RWPE2 (cell line): Measurements from ENCODE around the gene LMNTD1.

Experiments used
- ATAC-seq: fragments of 200-7000 bp; cut with Tn5 transposase; 3 replicates; pipeline ENCODE4 v1.9.1; 2021; ENCODE audit warnings: low read depth
- DNase-seq: peaks from one replicate; pipeline ENCODE4 v3.0.0-alpha.2; 2020; ENCODE audit warnings: low spot score
- H3K27ac ChIP-seq: fragments of 450-650 bp; 2 replicates; pipeline ENCODE4 v1.5.1; 2017; ENCODE audit warnings: mild to moderate bottlenecking; ENCODE audit not compliant: poor library complexity, severe bottlenecking
- H3K27me3 ChIP-seq: fragments of 250-450 bp; sonication (Bioruptor Pico); 2 replicates; pipeline ENCODE4 v1.5.1; 2021; ENCODE audit warnings: mild to moderate bottlenecking, moderate library complexity; ENCODE audit not compliant: insufficient read depth, poor library complexity, severe bottlenecking
- H3K36me3 ChIP-seq: fragments of 250-450 bp; sonication (Bioruptor Pico); 2 replicates; pipeline ENCODE4 v1.5.1; 2020; ENCODE audit warnings: low read depth, mild to moderate bottlenecking, moderate library complexity
- H3K4me1 ChIP-seq: fragments of 250-450 bp; sonication (Bioruptor Pico); 2 replicates; pipeline ENCODE4 v1.5.1; 2021; ENCODE audit warnings: mild to moderate bottlenecking, moderate library complexity; ENCODE audit not compliant: insufficient read depth, poor library complexity, severe bottlenecking
- H3K4me3 ChIP-seq: fragments of 250-450 bp; sonication (Bioruptor Pico); 2 replicates; pipeline ENCODE4 v1.5.1; 2021; ENCODE audit warnings: mild to moderate bottlenecking, moderate library complexity; ENCODE audit not compliant: severe bottlenecking
- H3K9me3 ChIP-seq: fragments of 250-450 bp; sonication (Bioruptor Pico); 2 replicates; pipeline ENCODE4 v1.5.1; 2021; ENCODE audit warnings: mild to moderate bottlenecking, moderate library complexity; ENCODE audit not compliant: severe bottlenecking
- TF ChIP-seq, protein P1 (sequence below): fragments of 450-650 bp; IDR thresholded peaks from one replicate; pipeline ENCODE4 v1.5.1; 2017; ENCODE audit warnings: mild to moderate bottlenecking, moderate library complexity; ENCODE audit not compliant: poor library complexity, severe bottlenecking

The LMNTD1 gene

DNA sequence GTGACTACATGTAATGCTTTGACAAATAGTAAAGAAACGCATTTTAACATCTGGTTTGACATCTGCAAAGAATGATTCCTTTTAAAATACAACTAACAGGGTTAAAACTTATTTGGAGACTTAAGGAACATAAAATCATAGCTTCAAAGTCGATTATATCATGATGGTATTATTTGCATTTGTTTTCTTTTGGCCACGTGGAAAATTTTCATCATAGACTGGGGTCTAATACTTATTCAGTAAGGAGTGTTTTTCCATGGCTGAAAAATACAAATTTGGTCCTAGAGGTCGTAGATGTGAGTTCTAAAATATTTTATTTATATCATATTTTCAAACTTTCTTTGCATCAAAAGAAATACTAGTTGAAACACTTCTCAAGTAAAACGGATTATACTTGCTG is 31.5 kb upstream of the LMNTD1 start:
- H3K27me3 ChIP-seq, result no peaks in the 10 kb centered on the region
- H3K4me3 ChIP-seq, result no peak overlapping the region
- TF ChIP-seq, protein P1, sequence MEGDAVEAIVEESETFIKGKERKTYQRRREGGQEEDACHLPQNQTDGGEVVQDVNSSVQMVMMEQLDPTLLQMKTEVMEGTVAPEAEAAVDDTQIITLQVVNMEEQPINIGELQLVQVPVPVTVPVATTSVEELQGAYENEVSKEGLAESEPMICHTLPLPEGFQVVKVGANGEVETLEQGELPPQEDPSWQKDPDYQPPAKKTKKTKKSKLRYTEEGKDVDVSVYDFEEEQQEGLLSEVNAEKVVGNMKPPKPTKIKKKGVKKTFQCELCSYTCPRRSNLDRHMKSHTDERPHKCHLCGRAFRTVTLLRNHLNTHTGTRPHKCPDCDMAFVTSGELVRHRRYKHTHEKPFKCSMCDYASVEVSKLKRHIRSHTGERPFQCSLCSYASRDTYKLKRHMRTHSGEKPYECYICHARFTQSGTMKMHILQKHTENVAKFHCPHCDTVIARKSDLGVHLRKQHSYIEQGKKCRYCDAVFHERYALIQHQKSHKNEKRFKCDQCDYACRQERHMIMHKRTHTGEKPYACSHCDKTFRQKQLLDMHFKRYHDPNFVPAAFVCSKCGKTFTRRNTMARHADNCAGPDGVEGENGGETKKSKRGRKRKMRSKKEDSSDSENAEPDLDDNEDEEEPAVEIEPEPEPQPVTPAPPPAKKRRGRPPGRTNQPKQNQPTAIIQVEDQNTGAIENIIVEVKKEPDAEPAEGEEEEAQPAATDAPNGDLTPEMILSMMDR, result no peak
- H3K9me3 ChIP-seq, result no peaks in the 10 kb centered on the region
- peaks cover 14% of the 10 kb centered on the region for H3K4me1 ChIP-seq
- H3K36me3 ChIP-seq, result no peaks in the 10 kb centered on the region
- ATAC-seq (no peak), DNase-seq (no peak)
- H3K27ac ChIP-seq, result peak overlapping the region; percentile 81

DNA sequence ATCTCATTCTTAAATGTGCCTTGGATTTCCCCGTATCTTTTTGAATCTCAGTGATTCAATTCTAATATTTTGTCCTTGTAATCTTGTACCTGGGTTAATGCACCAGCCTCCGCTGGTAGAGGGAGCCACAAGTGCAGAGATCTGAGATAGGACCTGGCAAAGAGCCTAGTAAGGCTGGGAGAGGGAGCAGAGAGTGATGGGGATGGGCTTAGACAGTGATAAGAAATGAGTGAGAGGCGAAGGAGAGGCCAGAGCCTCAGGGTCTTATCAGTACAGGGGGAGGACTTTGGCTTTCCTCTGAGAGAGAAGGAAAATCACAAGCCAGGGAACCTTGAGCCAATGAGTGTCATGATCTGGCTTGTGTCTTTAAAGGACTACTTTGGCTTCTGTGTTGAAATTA is 30.5 kb upstream of the LMNTD1 start:
- DNase-seq, result no peak
- Histone ChIP-seq H3K4me3 (no peak overlapping the region), H3K36me3 (no peaks in the 10 kb centered on the region), H3K4me1 (peaks cover 14% of the 10 kb centered on the region), H3K27me3 (no peaks in the 10 kb centered on the region), H3K27ac (no peak overlapping the region), H3K9me3 (no peaks in the 10 kb centered on the region)
- ATAC-seq, result no peak
- TF ChIP-seq, protein P1, result no peak

DNA sequence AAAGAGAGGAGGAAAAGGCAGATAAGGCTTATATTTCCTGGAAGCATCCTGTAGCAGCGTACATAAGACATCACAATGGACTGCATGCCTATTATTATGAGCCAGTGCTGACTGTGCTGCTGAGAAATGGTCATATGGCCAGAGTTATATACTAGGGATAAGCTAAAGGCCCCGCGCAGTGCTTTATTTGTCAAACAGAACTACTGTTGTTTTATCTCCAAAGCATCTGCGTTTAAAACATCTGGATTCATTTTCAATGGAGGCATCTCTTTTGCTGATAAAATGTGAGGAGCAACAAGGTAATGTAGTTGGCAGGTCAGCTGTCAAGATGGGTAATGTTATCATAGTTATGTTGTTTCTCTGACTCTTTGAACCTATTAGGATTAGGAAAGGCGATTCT is 28.0 kb upstream of the LMNTD1 start:
- no peak for DNase-seq
- TF ChIP-seq, protein P1, result no peak
- Histone ChIP-seq H3K4me3 (no peak overlapping the region), H3K9me3 (no peaks in the 10 kb centered on the region), H3K27me3 (no peaks in the 10 kb centered on the region), H3K36me3 (no peaks in the 10 kb centered on the region), H3K4me1 (peaks cover 13% of the 10 kb centered on the region), H3K27ac (no peak overlapping the region)
- no peak for ATAC-seq

DNA sequence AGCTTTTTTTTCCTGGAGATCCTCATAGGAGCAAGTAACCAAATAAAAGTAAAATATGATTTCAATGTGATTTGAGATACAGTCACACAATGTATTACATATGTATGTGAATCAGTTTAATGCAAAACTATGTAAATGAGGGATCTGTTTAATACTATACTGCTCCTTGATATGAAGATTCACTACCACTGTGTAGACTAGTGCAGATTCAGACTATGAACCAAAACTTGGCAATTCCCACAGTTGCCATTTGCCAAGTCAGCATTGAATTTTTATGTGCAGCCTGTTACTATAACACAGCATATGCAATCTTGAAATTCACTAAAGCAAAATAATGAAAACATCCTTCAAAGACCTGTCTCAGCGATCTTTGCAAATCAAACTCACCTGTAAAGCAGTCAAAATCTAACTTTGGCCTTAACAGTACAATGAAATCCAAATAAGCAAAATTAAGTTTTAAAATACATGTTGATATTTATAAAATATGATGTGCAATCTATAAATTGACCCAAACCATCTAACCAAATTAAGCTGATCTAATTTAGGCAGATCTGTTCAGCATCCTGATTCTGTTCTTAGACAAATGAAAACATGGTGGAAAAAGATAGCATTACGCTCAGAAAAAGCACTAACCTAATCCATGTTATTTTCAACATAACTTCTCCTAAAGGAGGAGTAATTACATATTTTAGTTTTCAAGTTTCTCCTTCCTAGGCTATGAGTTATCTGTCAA is 25.5 kb upstream of the LMNTD1 start:
- ATAC-seq, result no peak
- TF ChIP-seq, protein P1, result no peak
- no peak for DNase-seq
- Histone ChIP-seq H3K27ac (no peak overlapping the region), H3K4me3 (no peak overlapping the region), H3K36me3 (no peaks in the 10 kb centered on the region), H3K27me3 (no peaks in the 10 kb centered on the region), H3K9me3 (no peaks in the 10 kb centered on the region), H3K4me1 (no peaks in the 10 kb centered on the region)

DNA sequence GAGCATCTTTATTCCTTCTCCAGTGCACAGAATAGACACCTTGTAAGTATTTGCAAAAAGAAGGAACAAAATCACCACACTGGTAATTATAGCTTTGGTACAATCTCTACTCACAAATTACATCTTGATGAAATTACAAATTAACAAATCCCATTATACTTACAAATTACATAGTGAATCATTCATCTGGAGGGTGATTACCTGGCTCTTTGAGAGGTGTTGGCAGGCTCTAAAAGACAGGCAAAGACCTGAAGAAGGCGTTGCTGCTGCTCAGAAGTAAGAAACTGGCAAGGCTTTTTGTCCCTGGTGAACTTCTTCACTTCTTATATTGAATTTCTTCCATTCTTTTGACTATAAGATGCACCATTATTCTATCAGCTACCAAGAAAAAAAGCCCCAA is 21.7 kb upstream of the LMNTD1 start:
- Histone ChIP-seq H3K27ac (no peak overlapping the region), H3K4me1 (no peaks in the 10 kb centered on the region), H3K9me3 (no peaks in the 10 kb centered on the region), H3K36me3 (no peaks in the 10 kb centered on the region), H3K27me3 (no peaks in the 10 kb centered on the region), H3K4me3 (no peak overlapping the region)
- no peak for ATAC-seq
- no peak for DNase-seq
- TF ChIP-seq, protein P1, result no peak
